ENCODE measurements around the gene GMIP. TPM values are rescaled to one million over a fixed set of nuclear protein-coding genes. Genes with fewer than 3 reads are reported as not detected.

The GMIP gene
- total and polyA plus RNA-seq, 2 of the 4 experiments (the other 2 are of a cell fraction): 4.1 to 11.0 TPM

GRCh38 chr19:19655051-19655594 is 11.7 kb upstream of the GMIP start:
- no peak overlapping the region for H3K23ac ChIP-seq (ENCODE audit: low read depth, low read length)
- H4K5ac ChIP-seq (ENCODE audit: low read depth, low read length): no peak overlapping the region
- DNase-seq (no peak), ATAC-seq (ENCODE audit: low read depth) (no peak)
- H3K27me3 ChIP-seq (ENCODE audit: control insufficient read depth, insufficient read depth, low read length): no peaks in the 10 kb centered on the region
- peaks cover 15% of the 10 kb centered on the region for H4K20me1 ChIP-seq (ENCODE audit: insufficient read depth, low read length)
- dilution Hi-C loops (cut with HindIII; ENCODE audit: low sequenced_read_pairs, unreplicated experiment) (no loop called here), in situ Hi-C loops (cut with MboI; ENCODE audit: low sequenced_read_pairs) (no loop called here), intact Hi-C loops (cut with micrococcal nuclease) (no loop called here)
- POLR2A ChIA-PET (ENCODE audit: unreplicated experiment): no interaction called here
- H3K79me1 ChIP-seq (ENCODE audit: low read depth in 1 of 2, low read length in 2 of 2): peaks cover 8 to 18% of the 10 kb centered on the region in 2 experiments
- no peak overlapping the region for H3K18ac ChIP-seq (ENCODE audit: low read depth, low read length)
- H3K36me3 ChIP-seq (ENCODE audit: control insufficient read depth, insufficient read depth, low read length): peaks cover 87% of the 10 kb centered on the region
- H4K8ac ChIP-seq (ENCODE audit: low read depth in 2 of 2, low read length in 2 of 2): no peak overlapping the region
- WGBS, 2 experiments (ENCODE audit: extremely low coverage in 2 of 2, insufficient read length in 1 of 2): 80% methylated on average over 3 of the region's 22 CpGs; no CpG with 5 or more reads in 1 of the 2 experiments
- H2BK5ac ChIP-seq (ENCODE audit: low read depth, low read length, poor library complexity, severe bottlenecking): no peak overlapping the region
- H4K91ac ChIP-seq (ENCODE audit: insufficient read depth, low read depth, low read length): no peak overlapping the region
- no peak overlapping the region for H3K4me2 ChIP-seq (ENCODE audit: low read depth, low read length)
- CTCF ChIA-PET: no interaction called here
- H3K4ac ChIP-seq (ENCODE audit: low read depth, low read length): no peak overlapping the region
- H2BK20ac ChIP-seq (ENCODE audit: low read depth, low read length): no peak overlapping the region
- H3K9me1 ChIP-seq (ENCODE audit: insufficient read depth, low read length): peaks cover 6% of the 10 kb centered on the region
- H2BK120ac ChIP-seq (ENCODE audit: low read depth, low read length): no peak overlapping the region
- H2AK5ac ChIP-seq (ENCODE audit: low read depth, low read length): no peak overlapping the region
- no peaks in the 10 kb centered on the region for H3K9me3 ChIP-seq (ENCODE audit: control insufficient read depth, insufficient read depth, low read length)
- H3K9ac ChIP-seq (ENCODE audit: low read depth, low read length): no peak overlapping the region
- no peak overlapping the region for H2AFZ ChIP-seq (replicated peaks; ENCODE audit: low read length, poor library complexity)
- TF ChIP-seq NFE2L2 (IDR thresholded peaks at IDR 0.05; ENCODE audit: low read depth, low read length): no peak
- no peak for TF ChIP-seq SMC3 (IDR thresholded peaks at IDR 0.05; ENCODE audit: low read depth, low read length)
- TF ChIP-seq POLR2A (IDR thresholded peaks at IDR 0.05; ENCODE audit: low read depth, low read length): no peak
- TF ChIP-seq CHD1 (IDR thresholded peaks at IDR 0.05; ENCODE audit: low read depth, low read length): no peak
- no peak for TF ChIP-seq BHLHE40 (IDR thresholded peaks at IDR 0.05; ENCODE audit: low read depth, low read length)
- no peak for TF ChIP-seq MAFK (IDR thresholded peaks at IDR 0.05; ENCODE audit: low read depth, low read length)
- no peak for TF ChIP-seq RFX5 (IDR thresholded peaks at IDR 0.05; ENCODE audit: low read depth, low read length)
- no peak for TF ChIP-seq RAD21 (IDR thresholded peaks at IDR 0.05; ENCODE audit: low read length)
- TF ChIP-seq CTCF (conservative IDR thresholded peaks at IDR 0.05; ENCODE audit: low read depth, low read length): no peak
- TF ChIP-seq RCOR1 (IDR thresholded peaks at IDR 0.05; ENCODE audit: insufficient replicate concordance, low read length): no peak
- no peak for TF ChIP-seq ELK1 (IDR thresholded peaks at IDR 0.05; ENCODE audit: borderline replicate concordance, low read depth, low read length)
- no peak for TF ChIP-seq USF2 (IDR thresholded peaks at IDR 0.05; ENCODE audit: low read depth, low read length)
- no peak for TF ChIP-seq CEBPB (IDR thresholded peaks at IDR 0.05; ENCODE audit: low read depth, low read length)
- no peak overlapping the region for H3K4me3 ChIP-seq (ENCODE audit: insufficient read depth, low read depth, low read length)
- no peak overlapping the region for H3K14ac ChIP-seq (replicated peaks; ENCODE audit: low read depth, low read length)
- no TSS peak for BruUV-seq (replicated peaks)
- H3K56ac ChIP-seq (ENCODE audit: extremely low read depth, insufficient read depth, low read length): no peak overlapping the region
- H3K27ac ChIP-seq (ENCODE audit: insufficient read depth, low read length): no peak overlapping the region
- no peak overlapping the region for H2AK9ac ChIP-seq (replicated peaks; ENCODE audit: low read depth, low read length, poor library complexity)
- H2BK15ac ChIP-seq (ENCODE audit: low read depth, low read length): no peak overlapping the region
- no peaks in the 10 kb centered on the region; the same call in 1 of the 2 replicates for H3K4me1 ChIP-seq (ENCODE audit: control insufficient read depth, insufficient read depth, low read length)
